ENCODE measurements around the gene SLC33A1.
A peak's percentile ranks its signal among the peaks of the same experiment; 100 is the strongest.

- TF ChIP-seq POLR2AphosphoS5 (IDR thresholded peaks at IDR 0.05; ENCODE audit: insufficient read depth in 1 of 2, low read depth in 1 of 2) (peak in 1 of 2 donors; percentile 79), CTCF (IDR thresholded peaks at IDR 0.05) (peak; percentile 23 to 59 (median 49))
Measured at GRCh38 chr3:155870133-155870944, 16.1 kb upstream of the SLC33A1 start, which contains the start of gene GMPS.

All from vagina (tissue), 2 donors.